Stimulated activated CD8-positive, alpha-beta memory T cell treated with anti-CD3 and anti-CD28 coated beads, Interleukin-15, amount 100 ng/mL, for 24 hours (primary cell): Measurements from ENCODE around the gene OR51A4.
"Not testable (repeated sequence)": the region's sequence is repeated elsewhere in the genome, so short reads cannot be mapped to it uniquely, and the experiment has no call there.

ENCODE experiments used
- DNase-seq: peaks from one replicate; pipeline ENCODE4 v3.0.0-alpha.2; 2020; ENCODE audit warnings: low read depth

Gene OR51A4, protein sequence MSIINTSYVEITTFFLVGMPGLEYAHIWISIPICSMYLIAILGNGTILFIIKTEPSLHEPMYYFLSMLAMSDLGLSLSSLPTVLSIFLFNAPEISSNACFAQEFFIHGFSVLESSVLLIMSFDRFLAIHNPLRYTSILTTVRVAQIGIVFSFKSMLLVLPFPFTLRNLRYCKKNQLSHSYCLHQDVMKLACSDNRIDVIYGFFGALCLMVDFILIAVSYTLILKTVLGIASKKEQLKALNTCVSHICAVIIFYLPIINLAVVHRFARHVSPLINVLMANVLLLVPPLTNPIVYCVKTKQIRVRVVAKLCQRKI

DNA sequence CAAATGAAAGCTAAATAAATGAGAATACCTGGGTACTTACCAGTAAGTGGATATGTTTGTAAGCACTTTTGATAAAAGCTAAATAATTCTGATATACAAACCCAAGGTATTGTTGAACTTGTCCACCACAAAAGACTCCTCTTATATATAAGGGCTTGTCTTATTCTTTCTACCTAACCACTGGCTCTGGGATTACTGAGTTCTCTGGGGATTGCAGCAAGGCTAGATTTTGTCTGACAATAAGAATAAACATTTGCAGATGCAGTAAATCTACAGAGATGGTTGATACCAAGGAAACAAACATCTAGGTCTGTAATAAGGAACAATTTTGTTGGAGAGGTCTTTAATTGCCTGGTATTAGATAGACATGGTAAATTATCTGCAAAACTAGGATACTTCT lies at the start of gene OR51A4:
Gene OR51A4, minus strand, starts transcription at position 101 of the 400 bp plus-strand sequence. CDS start 505 bp downstream, outside the sequence.
- DNase-seq = no peak

DNA sequence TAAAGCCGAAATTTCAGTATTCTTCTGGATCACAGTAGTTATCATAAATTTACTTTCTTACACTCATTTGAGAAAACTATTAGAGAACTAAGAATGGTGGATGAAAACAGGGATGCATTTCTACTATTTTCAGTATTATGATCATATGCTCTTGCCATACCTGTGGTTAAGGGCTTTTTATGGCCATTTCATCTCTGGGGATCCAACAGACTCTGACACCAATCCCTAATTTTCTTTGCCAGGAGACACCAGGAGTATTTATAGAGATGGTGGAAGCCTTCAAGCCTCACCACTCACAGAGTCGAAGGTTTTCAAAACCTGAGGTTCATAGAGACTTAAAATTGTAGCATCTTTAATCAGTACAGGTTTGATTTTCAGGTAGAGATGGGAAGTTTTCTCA lies 47.1 kb upstream of the OR51A4 start, which contains the start of gene OR51L1:
Gene OR51L1, plus strand, starts transcription at position 301 of the 400 bp plus-strand sequence. CDS start 4,132 bp downstream, outside the sequence.
- no peak for DNase-seq

DNA sequence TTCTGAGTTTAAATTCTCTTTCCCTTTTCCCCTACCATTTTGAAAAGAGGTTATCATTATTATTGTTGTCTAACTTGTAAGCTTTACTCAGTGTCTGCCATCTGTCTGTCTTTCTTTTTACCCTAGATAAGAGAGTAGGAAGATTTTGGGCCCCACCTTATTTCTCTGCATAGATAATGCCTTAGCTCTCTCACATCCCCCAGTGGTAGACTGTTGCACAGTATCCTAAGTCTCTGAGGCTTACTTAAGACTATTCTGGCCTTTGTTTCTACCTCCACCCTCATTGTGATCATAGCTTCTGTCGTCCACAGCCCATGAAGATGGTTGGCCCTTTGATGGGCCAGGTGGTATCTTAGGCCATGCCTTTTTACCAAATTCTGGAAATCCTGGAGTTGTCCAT lies 43.7 kb upstream of the OR51A4 start:
- DNase-seq = no peak

DNA sequence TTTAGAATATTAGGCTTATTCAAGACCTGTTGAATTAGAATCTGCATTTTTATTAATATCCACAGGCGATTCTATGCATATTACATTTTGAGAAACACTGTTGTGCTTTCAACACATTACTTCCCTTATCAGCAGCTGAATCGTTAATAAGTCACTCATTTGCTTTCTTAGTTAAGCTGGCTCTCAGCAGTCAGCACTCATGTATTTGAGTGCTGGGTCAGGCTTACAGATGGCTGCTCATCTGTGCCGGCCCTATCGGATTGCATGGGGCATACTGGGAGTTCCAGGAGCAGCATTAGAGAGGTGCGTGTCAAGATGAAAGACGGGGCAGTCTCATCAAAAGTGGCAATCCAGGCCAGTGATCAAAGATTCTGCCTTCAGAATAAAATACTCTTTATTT lies 36.4 kb upstream of the OR51A4 start:
- DNase-seq = no peak

DNA sequence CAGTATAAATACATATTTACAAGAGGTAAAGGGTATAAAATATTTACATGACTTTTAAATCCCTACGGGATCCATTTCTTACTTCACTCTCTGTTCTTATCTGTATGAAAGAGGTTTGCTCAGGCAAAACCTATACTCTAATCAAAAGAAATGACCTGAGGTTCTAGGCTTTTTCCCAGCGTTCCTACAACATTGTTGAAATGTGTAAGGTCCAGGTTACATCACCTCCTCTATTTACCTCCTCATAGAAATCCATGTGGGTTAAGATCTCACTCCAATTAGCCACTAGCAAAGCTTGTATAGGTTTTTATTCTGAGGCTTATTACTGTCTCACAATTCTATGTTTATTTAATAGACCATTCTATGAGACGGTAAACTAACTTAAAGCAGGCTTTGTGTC lies 35.3 kb upstream of the OR51A4 start:
- DNase-seq = no peak

DNA sequence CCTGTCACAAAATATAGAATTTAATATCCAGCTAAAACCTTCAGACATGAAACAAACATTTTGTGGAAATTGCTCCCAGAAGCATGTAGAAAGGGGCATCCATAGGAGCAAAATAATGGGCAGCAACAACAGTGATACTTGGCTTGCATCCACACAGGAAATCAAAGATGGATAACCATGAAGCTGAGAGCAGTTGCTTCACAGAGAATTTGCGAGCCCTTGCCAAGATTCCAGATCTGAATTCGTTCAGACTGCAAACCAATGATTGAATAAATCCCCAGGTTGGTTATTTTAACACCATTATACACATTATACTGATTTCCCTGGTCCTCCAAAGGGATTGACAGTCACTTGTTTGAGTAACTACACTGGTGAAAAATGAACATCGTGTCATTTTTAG lies 31.6 kb upstream of the OR51A4 start:
- DNase-seq = no peak

DNA sequence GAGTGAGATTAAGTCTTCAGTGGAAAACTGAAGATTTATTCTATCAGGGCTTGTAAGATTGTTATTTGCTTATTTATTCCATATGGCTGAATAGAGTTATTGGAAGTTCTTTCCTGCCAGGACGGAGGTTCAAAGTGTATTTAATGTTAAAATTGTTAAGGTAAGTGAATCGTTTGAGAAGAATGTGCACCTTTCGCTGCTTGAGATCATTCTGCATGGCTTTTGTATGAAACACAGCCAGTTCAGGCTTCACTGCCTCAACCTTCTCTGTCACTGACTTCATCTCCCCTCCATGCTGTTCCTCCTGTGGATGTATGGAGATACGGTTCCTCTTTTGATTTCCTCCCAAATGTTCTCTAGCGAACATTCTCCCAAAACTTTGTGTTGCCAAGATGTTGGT lies 28.0 kb upstream of the OR51A4 start:
- DNase-seq = no peak

DNA sequence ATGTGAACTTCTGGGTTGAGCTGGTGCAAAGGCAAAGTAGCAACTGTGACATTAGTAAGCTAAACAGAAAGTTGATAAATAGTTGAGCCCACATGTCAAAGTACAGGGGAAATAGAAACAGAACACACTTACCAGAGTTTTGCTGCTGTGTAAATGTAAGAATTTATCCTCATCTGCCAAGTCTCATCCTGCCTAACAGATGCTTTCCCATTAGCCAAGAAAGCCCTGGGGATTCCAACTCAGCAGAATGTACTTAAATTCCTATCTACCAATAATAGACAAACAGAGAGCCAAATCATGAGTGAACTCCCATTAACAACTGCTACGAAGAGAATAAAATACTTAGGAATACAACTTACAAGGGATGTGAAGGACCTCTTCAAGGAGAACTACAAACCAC lies 15.4 kb upstream of the OR51A4 start:
- no peak for DNase-seq

DNA sequence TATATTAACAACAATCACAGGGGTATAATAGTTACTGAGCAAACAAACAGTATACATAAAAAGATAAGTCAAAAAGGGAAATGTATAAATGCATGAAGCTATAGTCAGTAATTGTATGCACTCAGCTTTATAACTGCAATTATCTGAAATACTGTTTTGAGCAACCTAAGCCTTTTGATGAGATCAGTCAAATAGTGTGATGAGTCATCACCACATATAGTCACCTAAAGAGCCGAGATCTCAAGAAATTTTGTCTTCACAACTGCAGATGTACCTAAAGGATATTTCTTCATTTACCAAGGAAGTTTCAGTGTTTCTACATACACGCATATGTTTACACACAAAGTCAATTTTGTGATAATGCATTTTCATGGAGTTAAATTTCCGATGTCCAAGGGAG lies 13.5 kb upstream of the OR51A4 start:
- no peak for DNase-seq

DNA sequence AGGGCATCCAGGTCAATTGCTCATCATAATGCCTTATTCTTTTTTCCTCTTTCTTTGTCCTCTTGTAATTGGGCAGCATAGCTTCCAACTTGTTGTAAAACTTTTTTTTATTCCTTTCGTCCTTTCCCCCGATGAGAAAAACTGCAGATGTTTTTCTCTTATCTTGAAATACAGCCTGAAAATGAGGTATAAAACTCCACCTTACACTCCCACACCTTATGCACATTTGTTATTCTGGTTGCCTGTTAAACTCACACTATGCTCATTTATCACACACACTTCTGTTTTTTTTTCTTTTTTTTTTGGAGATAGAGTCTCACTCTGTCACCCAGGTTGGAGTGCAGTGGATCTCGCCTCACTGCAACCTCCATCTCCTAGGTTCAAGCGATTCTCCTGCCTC lies 10.0 kb upstream of the OR51A4 start:
- DNase-seq = no peak

DNA sequence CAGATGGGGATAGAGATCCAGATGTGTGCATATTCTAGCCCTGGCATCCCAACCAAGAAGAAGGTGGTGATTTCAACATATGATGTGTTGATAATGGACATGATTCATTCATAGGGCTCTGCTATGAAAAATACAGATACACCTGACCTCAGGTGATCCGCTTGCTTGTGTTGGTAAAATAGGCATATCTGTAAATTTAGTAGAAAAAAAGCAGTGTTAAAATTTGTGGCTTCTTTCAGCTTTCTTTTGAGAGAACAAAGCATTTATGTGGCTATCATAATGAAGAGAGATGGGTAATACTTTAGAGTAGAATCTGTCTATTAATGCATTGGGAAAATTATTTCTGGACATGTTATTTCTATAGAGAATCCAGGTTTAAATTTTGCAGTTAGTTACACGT lies 8.2 kb upstream of the OR51A4 start, which contains the start of gene OR51A2:
Gene OR51A2, minus strand, starts transcription at position 101 of the 400 bp plus-strand sequence. Its CDS starts 0 bp downstream, at position 101.
- DNase-seq = not testable (repeated sequence)

DNA sequence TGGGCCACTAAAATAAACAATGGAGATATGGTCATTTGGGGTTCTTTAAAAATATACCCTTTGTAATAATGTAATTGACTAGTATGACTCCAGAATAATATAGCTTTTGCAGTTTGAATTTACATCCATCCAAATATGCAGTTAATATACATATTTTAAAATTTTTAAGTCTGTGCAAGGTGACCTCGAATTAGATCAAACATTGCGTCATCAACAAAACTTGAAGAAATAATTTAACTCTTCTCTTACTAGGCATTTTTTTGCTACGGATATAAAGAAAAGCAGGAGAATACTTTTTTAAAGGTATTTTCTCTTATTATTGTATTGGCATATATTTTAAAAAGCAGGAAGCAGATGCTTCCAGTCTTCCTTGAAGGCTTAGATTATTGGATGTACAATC lies 10.7 kb downstream of the OR51A4 start:
- DNase-seq = no peak

DNA sequence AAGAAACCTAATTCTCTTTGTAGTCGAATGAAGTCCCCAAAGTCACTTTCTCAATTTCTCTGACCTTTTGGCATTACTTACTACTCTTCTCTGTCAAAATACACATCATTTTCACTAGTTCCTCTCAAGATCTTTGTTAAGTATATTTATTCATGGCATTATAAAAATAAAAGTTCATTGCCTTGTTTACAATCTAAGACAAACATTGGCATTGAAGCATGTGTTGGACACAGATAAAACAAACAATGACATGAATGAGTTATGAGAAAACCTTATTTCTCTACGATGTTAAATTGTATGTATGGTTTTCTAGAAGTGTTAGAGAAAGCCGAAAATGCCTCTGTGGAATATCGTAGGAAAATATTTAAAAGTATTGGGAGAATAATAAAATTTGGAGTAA lies 14.7 kb downstream of the OR51A4 start:
- no peak for DNase-seq

DNA sequence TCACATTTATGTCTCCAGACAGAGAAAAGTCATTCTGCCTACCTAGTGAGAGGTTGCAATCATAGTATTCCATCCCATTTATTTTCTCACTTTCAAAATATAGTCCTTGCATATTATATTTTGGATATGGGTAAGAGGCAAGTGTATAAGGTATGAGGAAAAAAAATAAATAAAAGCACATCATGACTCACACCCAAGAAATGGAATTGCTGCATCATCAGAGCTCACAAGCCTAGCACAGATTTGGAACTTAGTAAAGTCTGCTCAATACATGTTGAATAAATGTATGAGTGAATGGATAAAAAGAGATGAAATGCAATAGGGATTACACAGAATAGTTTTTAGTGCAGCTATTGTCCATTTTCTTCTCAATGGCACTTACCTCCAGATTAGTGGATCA lies 20.8 kb downstream of the OR51A4 start:
- DNase-seq = no peak

DNA sequence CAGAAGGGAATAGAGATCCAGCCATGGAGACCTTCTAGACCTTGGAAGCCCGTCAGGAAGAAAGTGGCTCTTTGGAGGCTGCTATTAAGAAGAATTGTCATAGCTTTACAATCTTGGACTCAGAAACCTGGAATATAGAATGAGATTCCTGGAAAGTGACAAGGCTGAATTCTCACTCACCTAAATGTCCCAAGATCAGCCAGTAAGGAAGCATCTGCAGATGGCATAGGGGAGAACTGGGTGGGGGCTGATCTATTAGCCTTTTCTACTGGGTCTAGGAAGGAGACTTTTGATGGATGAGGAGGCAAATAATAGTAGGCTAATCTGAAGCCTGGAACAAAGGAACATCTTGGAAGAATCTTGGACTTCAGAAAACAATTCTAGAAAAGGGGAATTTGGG lies 23.2 kb downstream of the OR51A4 start, which contains the start of gene OR51G1:
Gene OR51G1, minus strand, starts transcription at position 101 of the 400 bp plus-strand sequence. Its CDS starts 0 bp downstream, at position 101.
- no peak for DNase-seq

DNA sequence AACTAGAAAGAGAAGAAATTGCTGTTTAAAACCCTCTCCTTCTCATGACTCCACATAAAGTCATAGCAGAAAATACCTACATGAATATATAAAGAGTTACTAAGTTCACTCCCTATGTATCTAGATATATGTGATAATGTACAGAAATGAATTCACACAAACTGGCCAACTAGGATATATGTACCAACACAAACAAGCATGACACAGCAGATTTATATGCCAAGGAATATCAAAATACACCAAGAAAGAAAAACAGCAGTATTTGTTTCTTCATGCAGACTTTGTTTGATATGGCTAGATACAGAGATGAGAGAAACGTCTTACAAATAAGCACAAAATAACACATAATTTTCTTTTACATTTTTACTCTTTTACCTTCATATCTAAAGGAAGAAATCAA lies 25.1 kb downstream of the OR51A4 start:
- DNase-seq = no peak

DNA sequence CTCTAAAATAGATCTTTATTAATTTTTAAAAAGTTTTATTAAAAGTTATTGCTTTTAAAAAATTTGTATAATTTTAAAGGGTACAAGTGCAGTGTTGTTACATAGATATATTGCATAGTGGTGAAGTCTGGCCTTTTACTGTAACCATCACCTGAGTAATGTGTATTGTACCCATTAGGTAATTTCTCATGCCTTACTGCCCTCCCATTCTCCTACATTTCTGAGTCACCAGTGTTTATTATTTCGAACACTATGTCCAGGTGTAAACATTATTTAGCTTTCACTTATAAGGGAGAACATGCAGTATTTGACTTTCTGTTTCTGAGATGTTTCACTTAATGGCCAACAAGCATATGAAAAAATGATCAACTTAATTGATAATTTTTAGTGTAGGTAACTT lies 25.6 kb downstream of the OR51A4 start:
- DNase-seq = no peak

DNA sequence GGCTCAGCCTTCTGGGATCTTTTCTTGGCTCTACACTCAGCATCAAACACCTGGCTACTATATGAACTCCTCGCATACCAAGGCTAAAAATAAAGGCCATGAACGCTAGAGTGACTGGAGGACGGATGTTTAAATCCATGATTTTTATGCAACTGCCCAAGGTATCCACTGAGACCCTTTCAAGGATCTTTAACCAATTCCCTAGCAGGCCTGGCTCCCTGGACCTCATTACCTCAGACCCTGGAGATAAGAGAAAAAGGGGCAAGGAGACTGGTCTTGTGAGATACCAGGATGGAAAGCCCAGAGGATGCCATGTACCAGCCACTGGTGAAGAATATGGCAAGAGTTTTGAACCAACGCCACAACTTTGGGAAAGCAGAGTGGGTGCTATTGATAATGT lies 28.2 kb downstream of the OR51A4 start, which contains the start of gene OR51G2:
Gene OR51G2, minus strand, starts transcription at position 101 of the 400 bp plus-strand sequence. CDS start 3,687 bp downstream, outside the sequence.
- DNase-seq = no peak

DNA sequence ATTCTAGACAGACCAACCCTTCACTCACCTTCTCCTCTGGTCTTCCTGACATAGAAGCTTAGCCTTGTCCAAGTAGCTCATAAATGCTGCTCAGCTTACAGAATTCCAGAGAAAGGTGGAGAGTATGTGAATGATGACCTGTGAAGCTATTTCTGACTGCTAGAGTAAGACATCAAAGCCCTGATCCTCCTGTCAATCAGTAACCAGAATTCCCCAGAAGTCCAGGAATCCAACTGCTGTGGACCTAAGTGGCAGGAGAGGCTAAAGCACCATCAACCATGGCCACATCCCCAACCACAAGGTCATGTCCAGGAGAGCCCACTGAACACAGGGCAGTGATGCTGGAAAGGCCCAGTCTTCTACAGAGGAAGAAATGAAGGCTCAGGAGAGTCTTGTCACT lies 30.8 kb downstream of the OR51A4 start:
- DNase-seq = no peak

DNA sequence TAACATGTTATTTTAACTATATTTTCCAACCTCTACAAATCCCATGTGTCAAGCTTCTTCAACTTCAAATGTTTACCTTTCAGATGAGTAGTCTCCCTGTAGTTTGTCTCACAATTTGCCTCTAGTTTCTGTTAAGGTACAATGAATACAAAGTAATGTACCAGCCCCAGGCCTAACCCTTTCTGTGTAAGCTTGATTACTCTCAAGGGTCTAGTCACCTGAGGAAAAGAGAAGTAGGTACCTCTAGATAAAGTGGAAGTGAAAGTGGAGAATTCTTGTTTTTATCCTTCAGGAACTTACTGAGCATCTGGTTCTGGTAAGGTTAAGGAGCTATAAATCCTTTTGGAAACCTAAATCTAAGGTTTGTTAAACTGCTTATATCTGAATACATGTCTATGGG lies 43.9 kb downstream of the OR51A4 start, which contains the start of gene OR51A7:
Gene OR51A7, plus strand, starts transcription at position 300 of the 400 bp plus-strand sequence. CDS start 3,587 bp downstream, outside the sequence.
- no peak for DNase-seq
